GM18517 (cell line): ENCODE measurements around the gene CACNA1I.

Source experiments
- ATAC-seq: cut with Tn5 transposase; IDR thresholded peaks from one replicate; pipeline ENCODE4 v1.9.1; 2021; ENCODE audit warnings: mild to moderate bottlenecking, moderate library complexity; ENCODE audit not compliant: unreplicated experiment

CACNA1I gene

DNA sequence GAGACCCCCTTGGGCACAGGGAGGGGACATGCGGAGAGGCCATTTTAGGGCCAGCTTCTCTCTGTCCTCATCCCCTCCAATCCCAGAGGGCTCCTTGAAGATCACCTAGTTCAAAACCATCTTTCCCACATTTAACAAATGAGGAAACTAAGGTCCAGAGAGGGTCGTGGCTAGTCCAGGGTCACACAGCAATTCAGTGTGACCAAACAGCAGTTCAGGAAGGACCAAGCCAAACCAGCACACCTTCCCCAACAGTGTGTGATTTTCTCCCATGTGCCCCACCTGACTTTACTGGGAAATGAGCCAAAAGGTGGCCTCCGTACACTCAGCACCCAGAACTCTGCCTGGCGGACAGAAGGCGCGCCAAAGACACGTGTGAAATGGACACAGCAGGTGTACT lies 51.3 kb downstream of the CACNA1I start:
- no peak for ATAC-seq

DNA sequence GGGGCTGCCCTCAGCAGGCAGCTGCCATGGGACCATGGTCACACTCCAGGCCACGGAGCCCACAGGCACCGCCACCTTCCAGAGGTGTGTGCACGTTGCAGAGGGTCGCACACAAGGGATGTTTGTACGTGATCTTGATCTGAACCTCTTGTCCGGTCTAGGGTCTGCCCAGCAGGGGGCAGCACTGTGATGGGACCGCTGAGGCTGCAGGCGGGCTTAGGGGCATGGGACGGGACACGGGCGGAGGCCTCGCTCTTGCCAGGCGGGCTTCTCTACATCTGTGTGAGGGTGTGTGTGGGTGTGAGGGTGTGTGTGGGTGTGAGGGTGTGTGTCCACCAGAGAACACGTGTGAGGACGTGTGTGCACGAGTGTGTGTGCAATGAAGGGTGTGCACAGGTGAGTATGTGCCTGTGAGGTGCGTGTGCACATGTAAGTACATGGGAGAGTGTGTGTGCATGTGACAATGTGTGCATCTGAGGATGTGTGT lies 52.4 kb downstream of the CACNA1I start:
- no peak for ATAC-seq

DNA sequence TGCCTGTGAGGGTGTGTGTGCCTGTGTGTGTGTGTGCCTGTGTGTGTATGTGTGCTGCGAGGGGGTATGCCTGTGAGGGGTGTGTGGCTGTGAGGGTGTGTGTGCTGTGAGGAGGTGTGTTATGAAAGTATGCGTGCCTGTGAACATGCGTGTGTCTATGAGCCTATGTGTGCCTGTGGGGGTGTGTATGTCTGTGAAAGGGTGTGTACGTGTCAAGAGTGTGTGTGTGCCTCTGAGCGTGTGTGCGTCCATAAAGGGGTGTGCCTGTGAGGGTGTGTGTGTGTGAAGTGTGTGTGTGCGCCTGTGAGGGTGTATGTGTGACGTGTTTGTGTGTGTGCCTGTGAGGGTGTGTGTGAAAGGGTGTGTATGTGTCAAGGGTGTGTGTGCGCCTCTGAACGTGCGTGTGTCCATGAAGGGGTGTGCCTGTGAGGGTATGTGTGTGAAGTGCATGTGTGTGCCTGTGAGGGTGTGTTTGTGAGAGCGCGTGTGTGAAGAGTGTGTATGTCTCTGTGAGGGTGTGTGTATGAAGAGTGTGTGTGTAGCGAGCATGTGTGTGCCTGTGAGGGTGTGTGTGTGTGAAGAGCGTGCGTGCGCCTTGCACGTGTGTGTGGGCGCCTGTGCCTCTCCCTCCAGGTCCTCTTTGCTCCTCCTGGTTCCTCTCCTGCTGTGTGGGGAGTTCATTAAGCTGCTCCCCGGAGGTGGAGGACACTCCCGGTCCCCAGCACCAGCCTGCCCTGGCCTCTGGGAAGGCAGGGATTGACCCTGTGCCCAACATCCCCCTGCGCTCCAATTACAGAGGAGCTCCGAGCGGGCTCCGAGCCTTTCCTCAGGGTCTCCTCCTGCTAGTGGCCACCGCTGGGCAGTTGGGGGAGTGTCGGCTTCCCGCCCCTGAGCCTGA lies 53.3 kb downstream of the CACNA1I start:
- ATAC-seq = no peak

DNA sequence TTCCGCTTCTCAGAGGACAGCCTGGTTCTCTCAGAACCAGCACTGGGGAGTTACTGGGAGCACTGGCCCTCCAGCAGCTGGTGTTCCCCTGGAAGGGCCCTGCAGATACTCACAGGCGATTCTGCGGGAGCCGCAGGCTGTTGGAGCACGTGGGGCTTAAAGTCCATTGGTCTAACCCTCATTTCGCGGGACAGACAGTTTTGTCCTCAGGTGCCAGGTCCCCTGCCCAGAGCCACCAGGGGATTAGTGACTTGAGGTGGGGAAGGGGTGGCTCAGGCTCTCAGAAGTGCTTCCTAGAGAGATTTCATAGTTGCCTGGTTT lies 53.9 kb downstream of the CACNA1I start:
- ATAC-seq = no peak

DNA sequence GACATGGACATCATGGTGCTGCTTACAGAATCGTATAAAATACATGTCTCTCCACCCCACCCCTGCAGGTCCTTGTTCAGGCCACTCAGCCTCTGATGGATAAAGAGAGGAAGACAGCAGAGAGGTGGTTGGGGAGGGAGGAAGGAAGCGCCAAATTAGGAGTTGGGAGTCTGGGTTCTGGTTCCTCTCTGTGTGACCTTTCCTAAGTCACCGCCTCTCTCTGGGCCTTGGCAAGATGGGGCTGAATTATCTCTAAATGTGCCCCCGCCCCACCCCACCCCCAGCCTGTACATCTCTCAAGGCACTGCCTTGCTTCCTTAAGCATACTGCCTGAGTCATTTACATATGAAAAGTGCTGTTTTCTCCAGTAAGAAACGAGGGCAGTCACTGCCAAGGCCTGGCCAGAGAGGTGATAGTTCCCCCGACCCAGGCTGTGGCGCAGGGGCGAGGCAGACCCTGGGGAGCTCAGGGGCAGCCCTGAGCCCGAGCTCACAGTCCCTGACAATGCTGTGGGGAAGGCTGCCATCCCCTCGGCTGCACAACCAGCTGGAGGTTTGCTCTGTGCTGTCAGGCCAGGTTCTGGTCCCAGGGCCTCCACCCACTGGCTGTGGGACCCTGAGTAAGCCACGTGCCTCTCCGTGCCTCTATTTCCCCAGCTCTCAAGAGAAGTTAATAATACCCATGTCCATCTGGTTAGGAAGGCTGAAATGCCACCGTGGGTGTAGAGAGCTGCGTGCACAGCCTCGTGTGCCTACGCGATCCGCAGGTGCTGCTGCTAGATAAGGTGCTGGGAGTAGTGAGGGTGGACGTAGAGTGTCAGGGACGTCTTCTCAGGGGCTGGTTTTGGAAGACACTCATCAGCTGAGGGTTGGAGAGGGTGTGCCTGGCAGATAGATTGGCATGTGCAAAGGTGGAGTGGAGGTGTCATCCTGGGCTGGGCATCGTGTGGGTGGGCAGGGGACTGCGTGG lies 55.3 kb downstream of the CACNA1I start:
- ATAC-seq = no peak

DNA sequence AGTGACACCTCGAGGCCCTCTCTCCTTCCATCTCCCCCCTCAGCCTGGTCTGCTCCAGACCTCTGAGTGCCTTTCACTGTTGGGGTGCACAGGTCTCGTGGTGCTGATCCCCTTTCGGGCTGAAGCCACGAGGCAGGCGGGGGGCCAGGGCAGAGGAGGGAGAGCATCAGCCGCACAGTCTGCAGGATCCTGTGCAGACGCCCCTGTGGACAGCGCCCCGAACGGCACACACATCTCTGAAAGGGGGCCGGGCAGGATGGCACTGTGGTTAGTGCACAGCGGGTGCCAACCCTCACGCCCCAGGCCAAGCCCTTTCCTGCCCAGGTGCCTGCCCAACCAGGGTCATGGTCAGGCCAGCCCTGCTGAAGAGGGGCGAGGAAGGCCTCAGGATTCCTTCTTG lies 56.7 kb downstream of the CACNA1I start:
- ATAC-seq = no peak

DNA sequence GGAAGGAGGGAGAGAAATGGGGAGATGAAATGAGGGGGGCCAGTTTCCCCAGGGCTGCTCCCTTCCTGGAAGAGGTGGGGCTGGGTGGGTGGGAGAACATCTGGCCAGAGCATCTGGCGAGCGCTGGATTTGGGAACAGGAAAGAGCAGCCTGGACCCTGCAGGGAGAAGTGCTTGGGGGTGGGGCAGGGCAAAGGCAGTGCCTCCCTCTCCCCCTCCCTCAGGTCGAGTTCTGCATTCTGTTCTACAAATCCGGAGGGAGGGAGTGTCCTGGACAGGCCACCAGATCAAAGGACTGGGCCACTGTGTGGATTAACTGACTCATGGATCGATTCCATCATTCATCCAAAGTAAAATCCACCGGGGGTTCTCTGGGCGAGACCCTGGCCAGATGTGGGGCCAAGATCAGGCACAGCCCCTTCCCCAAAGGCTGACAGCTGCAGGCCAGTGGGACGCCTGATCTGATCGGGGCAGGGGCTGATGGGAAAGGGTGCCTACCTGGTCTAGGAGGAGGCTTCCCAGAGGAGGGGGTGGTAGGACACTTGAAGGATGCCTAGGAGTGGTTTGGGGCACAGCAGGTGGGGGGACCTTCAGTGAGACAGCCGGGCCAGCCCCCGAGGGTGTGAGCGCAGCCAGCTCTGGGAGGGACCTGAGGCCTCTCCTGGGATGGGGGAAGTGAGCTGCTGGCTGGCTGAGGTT lies 57.5 kb downstream of the CACNA1I start:
- ATAC-seq = no peak

DNA sequence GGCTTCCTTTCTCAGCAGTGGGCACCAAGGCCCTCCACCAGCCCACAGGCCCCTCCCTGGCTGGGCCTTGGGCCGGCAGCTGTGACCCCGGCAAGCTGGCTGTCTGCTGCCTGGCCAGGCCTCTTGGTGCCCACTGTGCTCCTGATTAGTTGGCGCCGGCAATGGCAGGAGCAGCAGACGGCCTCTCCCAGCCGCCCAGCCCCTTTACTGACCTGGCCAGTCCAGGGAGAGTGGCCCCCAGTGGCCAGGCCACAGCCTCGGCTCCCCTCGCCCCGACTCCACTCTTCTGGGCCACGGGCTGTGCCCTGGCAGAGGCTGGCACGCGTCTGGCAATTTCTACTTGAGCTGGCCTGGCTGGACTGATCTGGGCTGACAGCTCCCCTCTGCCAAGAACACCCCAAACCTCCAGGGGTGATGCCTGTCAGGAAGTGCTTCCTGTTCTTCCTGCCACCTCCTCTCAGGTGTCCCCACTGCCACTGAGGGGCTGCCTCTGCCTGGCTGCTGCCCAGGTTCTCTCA lies 58.1 kb downstream of the CACNA1I start:
- ATAC-seq = no peak

DNA sequence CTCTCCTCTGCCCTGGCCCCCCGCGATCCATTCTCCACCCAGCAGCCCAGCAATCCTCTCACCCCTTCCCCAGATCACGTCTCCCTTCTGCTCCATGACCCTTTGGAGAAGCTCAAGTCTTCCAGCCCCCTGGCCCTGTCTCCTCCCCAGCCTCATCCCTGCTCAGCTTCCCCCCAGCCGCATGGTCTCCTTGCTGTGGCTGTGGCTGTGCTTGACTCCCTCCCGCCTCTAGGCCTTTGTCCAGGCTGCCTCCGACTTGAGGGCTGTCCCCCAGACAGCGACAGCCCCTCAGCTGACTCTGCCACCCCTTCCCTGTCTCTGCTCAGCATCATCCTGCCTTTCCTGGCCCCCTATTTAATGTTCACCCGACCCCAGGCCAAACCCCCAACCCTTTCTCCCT lies 59.3 kb downstream of the CACNA1I start:
- ATAC-seq = no peak

DNA sequence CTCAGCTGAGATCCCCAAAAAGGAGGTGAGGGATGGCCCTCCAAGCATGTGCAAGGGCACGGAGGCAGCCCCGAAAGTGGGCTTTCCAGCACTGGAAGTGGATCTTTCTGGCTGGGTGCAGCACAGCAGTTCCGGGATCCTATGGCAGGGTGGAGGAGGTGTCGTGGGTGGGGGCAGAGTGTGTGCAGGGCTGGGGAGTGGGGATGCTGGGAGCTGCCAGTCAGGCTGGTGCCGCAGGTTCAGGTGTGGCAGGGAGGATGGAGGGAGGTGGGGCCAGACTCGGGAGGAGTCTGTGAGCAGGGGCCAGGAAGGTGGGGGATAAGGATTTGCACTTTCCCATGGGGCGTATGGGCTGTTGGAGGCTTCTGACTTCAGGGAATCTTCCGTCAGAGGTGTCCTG lies 60.2 kb downstream of the CACNA1I start:
- ATAC-seq = no peak

DNA sequence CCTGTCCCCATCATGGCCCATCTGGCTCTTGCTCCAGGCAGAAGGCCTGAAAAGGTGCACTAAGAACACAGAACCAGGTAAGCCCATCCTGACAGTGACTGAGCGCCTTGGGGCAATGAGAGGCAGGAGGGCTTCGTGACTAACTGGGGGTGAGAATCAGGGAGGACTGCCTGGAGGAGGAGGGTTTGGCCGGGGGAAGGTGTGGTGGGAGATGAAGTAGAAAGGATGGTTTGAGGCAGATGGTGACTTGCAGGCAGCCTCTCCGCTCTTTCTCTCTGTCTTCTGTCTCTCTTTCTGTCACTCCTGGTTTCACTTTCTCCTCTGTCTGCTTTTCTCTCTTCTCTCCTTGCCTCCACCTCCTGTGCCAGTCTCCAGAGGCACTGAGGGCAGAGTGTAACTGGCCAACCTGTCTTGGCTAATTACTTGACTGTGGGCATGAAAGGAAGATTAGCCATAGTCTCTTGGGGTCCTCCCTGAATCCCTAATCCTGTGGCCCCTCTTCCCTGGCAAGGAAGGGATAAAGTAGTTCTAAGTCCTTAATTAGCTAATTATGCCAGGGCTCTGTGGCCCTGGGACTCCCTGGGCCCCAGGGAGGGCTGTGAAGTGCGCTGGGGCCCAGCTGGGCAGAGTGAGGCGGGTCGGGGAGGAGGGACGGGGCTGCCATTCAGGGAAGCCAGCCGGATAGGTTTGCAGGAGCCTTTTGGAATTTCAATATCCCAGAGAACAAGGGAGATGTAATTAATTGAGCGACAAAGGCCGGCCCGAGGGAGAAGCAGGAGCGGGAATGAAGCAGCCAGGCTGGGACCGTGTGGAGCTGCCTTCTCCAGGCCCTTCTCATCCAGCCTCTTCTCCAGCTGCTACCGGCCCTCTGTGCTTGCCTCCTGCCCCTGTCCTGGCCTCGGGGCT lies 61.1 kb downstream of the CACNA1I start:
- no peak for ATAC-seq

DNA sequence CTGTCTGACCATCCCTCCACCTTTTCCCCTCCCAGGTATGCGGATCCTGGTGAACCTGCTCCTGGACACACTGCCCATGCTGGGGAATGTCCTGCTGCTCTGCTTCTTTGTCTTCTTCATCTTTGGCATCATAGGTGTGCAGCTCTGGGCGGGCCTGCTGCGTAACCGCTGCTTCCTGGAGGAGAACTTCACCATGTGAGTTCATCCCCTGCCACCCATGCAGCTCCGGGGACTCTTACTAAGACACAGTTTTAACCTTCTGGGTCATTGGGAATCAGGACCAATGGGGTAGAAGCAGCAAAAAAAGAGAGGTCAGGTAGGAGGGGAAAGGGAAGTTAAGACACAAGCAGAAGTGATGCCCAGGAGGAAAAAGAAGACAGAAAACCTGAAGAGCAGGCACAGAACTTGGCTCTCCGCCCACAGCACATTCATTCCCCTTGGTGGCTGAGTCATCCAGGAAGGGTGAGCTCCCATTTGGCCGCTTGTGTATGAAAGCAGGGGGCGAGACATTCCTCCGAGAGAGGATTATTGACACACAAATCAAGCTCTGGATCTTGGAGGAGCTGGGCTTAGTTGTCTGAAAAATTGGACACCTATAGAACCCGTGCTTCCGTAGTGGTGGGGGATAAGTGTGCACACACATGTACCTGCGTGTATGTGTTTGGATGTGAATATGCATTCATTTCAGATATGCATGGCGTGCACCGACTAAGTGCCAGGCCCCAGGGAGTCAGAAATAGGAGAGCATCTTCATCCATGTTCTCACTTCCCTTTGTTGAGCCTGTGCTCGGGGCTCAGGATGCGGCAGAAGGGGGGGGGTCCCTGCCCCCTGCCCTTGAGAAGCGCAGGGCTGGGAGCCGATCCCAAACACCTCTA lies 64.2 kb downstream of the CACNA1I start:
- ATAC-seq = no peak

DNA sequence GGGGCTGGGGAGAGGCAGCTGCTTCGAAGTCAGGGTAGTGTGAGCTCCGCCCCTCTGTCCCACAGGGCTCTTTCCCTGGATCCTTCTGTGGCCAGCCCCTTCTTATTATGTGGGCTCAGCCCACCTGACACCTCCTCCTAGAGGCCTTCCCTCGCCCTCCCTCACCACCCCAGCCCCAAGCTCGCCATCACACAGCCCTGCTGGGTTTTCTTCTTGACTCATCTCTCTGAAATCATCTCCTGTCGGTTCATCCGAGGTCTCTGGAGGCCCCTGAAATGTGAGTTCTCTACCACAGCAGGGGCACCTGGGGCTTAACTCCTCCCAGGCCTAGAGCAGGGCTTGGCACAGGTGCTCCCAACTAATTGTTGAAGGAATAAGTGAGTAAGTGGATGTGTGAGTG lies 65.2 kb downstream of the CACNA1I start:
- no peak for ATAC-seq

DNA sequence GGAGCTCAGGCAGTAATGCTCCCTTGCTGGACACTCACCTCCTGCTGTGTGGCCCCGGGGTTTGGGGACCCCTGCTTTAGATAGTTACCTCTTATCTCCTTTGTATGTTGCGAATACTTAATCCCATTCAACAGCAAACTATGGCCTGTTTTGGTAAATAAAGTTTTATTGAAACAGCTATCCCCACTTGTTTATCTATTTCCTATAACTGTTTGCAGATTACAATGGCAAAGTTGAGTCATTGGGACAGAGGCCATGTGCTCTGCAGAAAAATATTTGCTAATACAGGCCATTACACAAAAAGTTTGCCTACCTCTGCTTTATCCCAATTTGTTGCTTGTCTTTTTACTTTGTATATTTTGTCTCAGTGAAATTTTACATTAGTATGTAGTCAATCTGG lies 68.4 kb downstream of the CACNA1I start:
- ATAC-seq = no peak

DNA sequence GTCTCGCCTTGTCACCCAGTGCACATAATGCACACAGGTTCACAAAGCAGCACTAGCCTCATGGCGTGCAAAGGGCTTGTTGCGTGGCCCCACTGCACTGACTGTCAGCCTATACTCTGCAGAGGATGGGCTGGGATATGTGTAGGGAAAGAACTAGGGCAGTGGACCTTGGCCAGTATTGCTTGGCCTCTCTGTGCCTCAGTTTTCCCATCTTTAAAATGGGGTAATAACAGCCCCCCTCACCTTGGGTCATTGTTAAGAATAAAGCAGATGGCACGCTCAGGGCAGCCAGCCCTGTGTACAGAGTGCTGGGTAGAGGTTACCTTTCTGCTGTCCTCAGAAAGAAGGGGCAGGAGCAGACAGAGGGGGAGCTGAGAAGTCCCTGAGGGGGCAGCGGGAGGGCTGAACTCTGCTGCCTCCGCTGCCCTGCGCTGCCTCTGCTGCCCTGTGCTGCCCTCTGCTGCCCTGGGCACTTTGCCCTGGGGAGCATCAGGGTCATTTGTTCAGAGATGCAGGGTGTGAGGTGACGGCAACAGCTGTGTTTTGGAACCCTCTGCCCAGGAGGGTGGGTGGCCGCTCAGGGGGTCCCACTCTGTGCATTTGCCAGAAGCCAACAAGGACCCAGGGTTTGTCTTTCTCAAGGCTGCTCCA lies 71.2 kb downstream of the CACNA1I start:
- ATAC-seq = no peak

DNA sequence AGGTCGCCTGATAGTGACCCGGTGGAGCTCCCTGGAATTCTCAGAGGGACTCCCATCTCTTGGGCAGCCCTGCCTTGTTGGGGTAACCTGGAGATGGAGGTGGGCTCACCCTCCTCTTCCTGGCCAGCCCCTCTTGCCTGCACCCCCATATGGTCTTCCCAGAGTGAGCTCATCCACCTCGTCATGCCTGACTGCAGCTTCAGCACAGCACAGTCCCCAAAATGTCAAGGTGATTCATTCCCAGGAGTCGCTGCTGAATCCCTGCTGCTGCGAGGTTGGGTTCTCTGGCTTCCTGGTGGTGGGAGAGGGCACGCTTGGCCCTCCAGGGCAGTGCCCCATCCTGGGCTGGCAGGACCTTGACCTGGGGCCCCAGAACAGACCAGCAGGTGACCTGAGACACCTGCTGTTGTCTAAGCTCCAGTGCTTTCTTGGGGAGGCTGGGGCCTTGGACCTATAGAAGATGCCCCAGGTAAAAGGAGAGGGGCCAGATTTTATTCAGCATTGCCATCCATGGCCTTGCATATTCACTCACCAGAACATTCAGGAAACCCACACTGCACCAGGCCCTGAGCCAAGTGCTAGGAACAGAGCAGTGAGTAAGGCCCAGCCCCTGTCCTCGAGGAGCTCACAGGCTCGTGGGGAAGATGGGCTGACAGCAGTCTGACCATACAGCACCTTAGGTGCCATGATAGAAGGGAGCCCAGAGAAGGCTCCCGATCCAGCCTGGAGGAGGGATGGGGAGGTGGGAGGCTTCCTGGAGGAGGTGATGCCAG lies 72.9 kb downstream of the CACNA1I start:
- ATAC-seq = no peak

DNA sequence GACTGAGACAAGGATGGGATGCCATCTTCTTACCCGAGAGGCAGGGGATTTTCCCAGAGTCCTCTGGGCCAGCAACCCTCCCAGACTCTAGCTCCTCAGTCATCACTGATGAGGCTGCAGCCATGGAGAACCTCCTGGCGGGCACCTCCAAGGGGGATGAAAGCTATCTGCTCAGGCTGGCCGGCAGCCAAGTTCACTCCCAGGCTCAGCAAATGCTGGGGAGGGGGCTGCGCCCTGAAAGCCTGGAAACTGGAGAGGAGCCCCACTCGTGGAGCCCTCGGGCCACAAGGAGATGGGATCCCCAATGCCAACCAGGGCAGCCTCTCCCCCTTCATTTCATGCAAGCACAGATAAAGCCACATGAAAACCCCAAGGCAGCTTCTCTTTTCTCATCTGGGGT lies 75.0 kb downstream of the CACNA1I start:
- no peak for ATAC-seq
